GM06990 (cell line): ENCODE data around the gene TRMU.

Source experiments
- DNase-seq: peaks from one replicate; pipeline ENCODE4 v3.0.0-alpha.2; 2011; ENCODE audit not compliant: insufficient read length; ENCODE audit errors: extremely low read depth
- H3K27me3 ChIP-seq: replicated peaks from 2 replicates; pipeline ENCODE4 v1.6.0; 2011; ENCODE audit warnings: low read length; ENCODE audit not compliant: control insufficient read depth, insufficient read depth
- H3K36me3 ChIP-seq: 2 replicates; pipeline ENCODE4 v1.5.1; 2011; ENCODE audit warnings: low read length; ENCODE audit not compliant: control insufficient read depth, insufficient read depth
- H3K4me3 ChIP-seq: replicated peaks from 2 replicates; pipeline ENCODE4 v1.5.1; 2011; ENCODE audit warnings: low read depth, mild to moderate bottlenecking, control low read depth, low read length
- CTCF ChIP-seq: IDR thresholded peaks from 2 replicates; pipeline ENCODE4 v1.5.1; 2011; ENCODE audit warnings: low read length, control low read depth, mild to moderate bottlenecking, inconsistent platforms; ENCODE audit not compliant: insufficient read depth, poor library complexity, severe bottlenecking

The TRMU gene

GRCh38 chr22:46367707-46368191, 32.2 kb downstream of the TRMU start:
- DNase-seq: peak; percentile 64
- TF ChIP-seq CTCF: peak; percentile 97
- H3K36me3 ChIP-seq: no peaks in the 10 kb centered on the region
- no peak overlapping the region; the same call in 1 of the 2 replicates for H3K4me3 ChIP-seq
- no peaks in the 10 kb centered on the region; the same call in 1 of the 2 replicates for H3K27me3 ChIP-seq

- no peak for TF ChIP-seq CTCF
- H3K27me3 ChIP-seq: no peaks in the 10 kb centered on the region; the same call in 1 of the 2 replicates
- no peaks in the 10 kb centered on the region for H3K36me3 ChIP-seq
- no peak overlapping the region for H3K4me3 ChIP-seq
- no peak for DNase-seq
Observed at GRCh38 chr22:46368422-46368821, 32.9 kb downstream of the TRMU start.

- TF ChIP-seq CTCF: no peak
- H3K27me3 ChIP-seq: no peaks in the 10 kb centered on the region; the same call in 1 of the 2 replicates
- H3K4me3 ChIP-seq: no peak overlapping the region
- DNase-seq: no peak
- H3K36me3 ChIP-seq: no peaks in the 10 kb centered on the region
Observed at GRCh38 chr22:46368871-46369715, 33.6 kb downstream of the TRMU start.

- TF ChIP-seq CTCF: no peak
- Histone ChIP-seq H3K36me3 (no peaks in the 10 kb centered on the region), H3K27me3 (no peaks in the 10 kb centered on the region; the same call in 1 of the 2 replicates), H3K4me3 (no peak overlapping the region)
- DNase-seq: no peak
Observed at GRCh38 chr22:46369716-46370583, 34.4 kb downstream of the TRMU start.

- H3K27me3 ChIP-seq: no peaks in the 10 kb centered on the region; the same call in 1 of the 2 replicates
- H3K36me3 ChIP-seq: no peaks in the 10 kb centered on the region
- no peak for TF ChIP-seq CTCF
- no peak overlapping the region for H3K4me3 ChIP-seq
- no peak for DNase-seq
Observed at GRCh38 chr22:46370584-46371291, 35.2 kb downstream of the TRMU start.
